Kidney (tissue), 22 donors: ENCODE measurements around the gene PPP1R2C. TPM values are rescaled to one million over a fixed set of nuclear protein-coding genes. Genes with fewer than 3 reads are reported as not detected.
A peak's percentile ranks its signal among the peaks of the same experiment; 100 is the strongest.

Experiments
- DNase-seq, 5 donors: peaks; one replicate each; pipeline ENCODE4 v3.0.0-alpha.2; 2013 to 2020
- FAIRE-seq: peaks from 2 replicates; lab custom pipeline; 2012; peaks lifted over from hg19 to GRCh38; lab: Jason Lieb, UNC
- H3K27ac ChIP-seq, 2 donors: one replicate each; pipeline ENCODE4 v1.7.0; 2013; ENCODE audit warnings: low read depth in 2 of 2, low read length in 2 of 2, inconsistent platforms in 1 of 2
- H3K27me3 ChIP-seq: one replicate; pipeline ENCODE4 v1.7.1; 2013; ENCODE audit warnings: low read length, inconsistent platforms; ENCODE audit not compliant: control insufficient read depth, insufficient read depth
- H3K36me3 ChIP-seq, 3 donors: one replicate each; pipeline versions ENCODE4 v1.7.0 to v1.7.1; 2013; ENCODE audit warnings: low read length in 3 of 3, control low read depth in 1 of 3, inconsistent platforms in 1 of 3; ENCODE audit not compliant: insufficient read depth in 3 of 3, control insufficient read depth in 2 of 3
- H3K4me1 ChIP-seq, 3 donors: one replicate each; pipeline versions ENCODE4 v1.7.0 to v1.7.1; 2013; ENCODE audit warnings: low read length in 3 of 3, inconsistent platforms in 1 of 3, low read depth in 1 of 3; ENCODE audit not compliant: control insufficient read depth in 2 of 3, insufficient read depth in 2 of 3
- H3K4me3 ChIP-seq, 3 donors: one replicate each; pipeline versions ENCODE4 v1.7.0 to v1.8.1; 2013; ENCODE audit warnings: low read length in 3 of 3, control low read depth in 1 of 3, inconsistent platforms in 1 of 3
- H3K9ac ChIP-seq, 3 donors: one replicate each; pipeline versions ENCODE4 v1.7.0 to v1.7.1; 2013; ENCODE audit warnings: low read length in 3 of 3, control low read depth in 1 of 3, inconsistent platforms in 1 of 3
- H3K9me3 ChIP-seq, 3 donors: one replicate each; pipeline versions ENCODE4 v1.7.0 to v1.7.1; 2013; ENCODE audit warnings: low read length in 3 of 3, control low read depth in 1 of 3, inconsistent platforms in 1 of 3; ENCODE audit not compliant: control insufficient read depth in 2 of 3, insufficient read depth in 1 of 3
- CTCF ChIP-seq: IDR thresholded peaks from 3 replicates; pipeline ENCODE4 v1.5.1; 2012; ENCODE audit warnings: mild to moderate bottlenecking, moderate library complexity, borderline replicate concordance; ENCODE audit not compliant: insufficient read depth; ENCODE audit errors: extremely low read depth
- intact Hi-C: fragments of 100-400 bp; cut with DNase I; formaldehyde crosslinking; loops from one replicate; pipeline ENCODE4 v1.11.1; 2022
- long read RNA-seq, 10 donors: library from polyadenylated mRNA in 1 of 10; unstranded in 1 of 10; transcript quantifications; one replicate each; pipeline ENCODE4 v2.0.0 and lab custom pipeline, GENCODE V29; 2021 to 2026
- polyA plus RNA-seq: library from polyadenylated mRNA; stranded (reverse); fragments of 350-450 nt; fragmentation: Illumina TruSeq; extraction: RNeasy Lipid Tissue Mini Kit (QIAGEN cat#74804); gene quantifications from one replicate; pipeline ENCODE4 v1.2.3, GENCODE V29; 2014; ENCODE audit warnings: low read depth, low replicate concordance; ENCODE audit not compliant: insufficient read depth
- total RNA-seq: library from RNA; stranded (reverse); fragmentation: NEBNext Ultra II Directional; extraction: Animal tissue kit (Norgen Biotek cat#: 25700); gene quantifications from one replicate; pipeline ENCODE4 v1.2.1, GENCODE V29; 2021
- donor health status: control.
- donor health status: control.
- donor health status: control.
- donor health status: control.
- donor health status: control.
- donor health status: DM: yes; HTN: yes; CAD: no.
- donor health status: Normal renal cell carcinoma (clear cell type).

Gene PPP1R2C
- total RNA-seq (not detected), polyA plus RNA-seq (not detected)
- long read RNA-seq, donor 1, result 0 reads
- long read RNA-seq, donor 2, result 0 reads
- long read RNA-seq, donor 3, result 0 reads
- long read RNA-seq, donor 4, result 0 reads
- long read RNA-seq, donor 5, result 0 reads
- long read RNA-seq, donor 6, result 0 reads
- long read RNA-seq, donor 7, result 0 reads
- long read RNA-seq, donor 8, result 0 reads
- long read RNA-seq, donor 9, result 0 reads
- long read RNA-seq, donor 10, result 0 reads

DNA sequence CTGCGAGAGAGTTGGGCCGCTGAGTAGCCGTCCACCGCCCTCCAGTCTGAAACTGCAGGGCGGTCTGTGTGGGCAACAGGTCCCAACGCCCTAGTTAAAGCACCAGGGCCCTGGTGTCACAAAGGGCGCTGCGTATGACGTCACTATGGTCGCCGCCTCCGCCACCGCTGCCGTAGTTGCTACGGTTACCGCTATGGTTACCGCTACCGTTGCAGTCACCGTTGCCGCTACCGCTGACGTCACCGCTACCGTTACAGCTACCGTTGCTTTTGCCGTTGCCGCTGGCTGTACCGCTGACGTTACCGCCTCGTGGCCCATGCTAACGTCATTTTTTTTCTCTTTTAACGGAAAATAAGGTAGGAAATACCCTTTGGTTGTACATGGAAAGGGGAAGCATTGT is at the start of gene PPP1R2C:
Gene PPP1R2C, minus strand, starts transcription at position 68 of the 400 bp plus-strand sequence. CDS start 84 bp downstream, outside the sequence.
- DNase-seq, result peak in 1 of 5 donors; percentile 36
- Histone ChIP-seq H3K4me1 (no peaks in the 10 kb centered on the region), H3K27ac (no peak within 1 kb of the TSS), H3K36me3 (no peaks in the 10 kb centered on the region), H3K9me3 (no peaks in the 10 kb centered on the region), H3K9ac (no peak within 1 kb of the TSS), H3K27me3 (no peaks in the 10 kb centered on the region), H3K4me3 (no peak within 1 kb of the TSS)
- TF ChIP-seq CTCF, result no peak
- FAIRE-seq, result no peak
- intact Hi-C loops, result no loop called here

DNA sequence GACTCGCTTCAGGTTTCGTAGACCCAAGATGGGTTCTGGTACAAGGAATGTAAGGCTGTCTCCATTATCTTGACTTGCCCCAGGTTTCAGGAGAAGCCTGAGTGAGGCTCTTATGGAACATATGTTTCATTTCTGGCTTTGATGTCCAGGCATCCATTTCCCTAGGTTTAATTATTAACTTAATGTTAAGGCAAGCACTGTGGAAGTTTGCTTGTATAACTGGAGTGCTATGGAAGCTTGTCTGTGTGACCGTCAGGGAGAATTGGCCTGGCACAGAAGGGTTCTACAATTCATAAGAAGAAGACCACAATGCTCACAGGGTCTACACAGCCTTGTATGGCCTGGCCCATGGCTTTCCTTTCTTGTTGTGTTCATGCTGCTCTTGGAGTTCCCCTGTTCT is 47.2 kb upstream of the PPP1R2C start:
- no peaks in the 10 kb centered on the region for H3K4me1 ChIP-seq
- H3K36me3 ChIP-seq, result no peaks in the 10 kb centered on the region
- FAIRE-seq (no peak), DNase-seq (peak in 1 of 5 donors; percentile 2)
- no peak overlapping the region for H3K9ac ChIP-seq
- H3K27me3 ChIP-seq, result no peaks in the 10 kb centered on the region
- no peaks in the 10 kb centered on the region for H3K9me3 ChIP-seq
- no peak for TF ChIP-seq CTCF
- H3K4me3 ChIP-seq, result no peak overlapping the region
- intact Hi-C loops, result no loop called here
- H3K27ac ChIP-seq, result no peak overlapping the region

DNA sequence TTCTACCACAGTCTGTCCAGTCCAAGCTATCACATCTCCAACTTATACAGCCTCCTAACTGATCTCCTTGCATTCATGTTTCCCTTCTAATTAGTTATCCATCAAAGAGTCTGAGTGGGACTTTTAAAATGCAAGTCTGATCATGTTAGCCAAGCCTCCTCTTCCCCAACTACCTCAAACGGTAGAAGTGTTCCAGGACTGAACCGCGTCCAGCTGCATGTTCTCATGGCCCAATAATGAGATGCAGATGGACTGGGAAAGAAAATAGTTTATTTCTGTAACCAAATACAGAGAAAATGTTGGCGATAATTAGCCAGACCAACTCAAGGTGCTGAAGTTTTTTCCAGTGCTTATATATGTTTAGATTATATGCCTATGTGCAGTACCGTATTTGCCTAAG is 46.6 kb upstream of the PPP1R2C start:
- Histone ChIP-seq H3K4me3 (no peak overlapping the region), H3K27ac (no peak overlapping the region), H3K36me3 (no peaks in the 10 kb centered on the region), H3K27me3 (no peaks in the 10 kb centered on the region), H3K9me3 (no peaks in the 10 kb centered on the region), H3K9ac (no peak overlapping the region), H3K4me1 (no peaks in the 10 kb centered on the region)
- no peak for TF ChIP-seq CTCF
- FAIRE-seq, result no peak
- DNase-seq, result no peak
- intact Hi-C loops, result no loop called here
